NCI-H1694 treated with DMSO at 0.1 percent for 48 hours (cell line): Measurements from ENCODE around the gene OSBPL10.
"Not testable (repeated sequence)": the region's sequence is repeated elsewhere in the genome, so short reads cannot be mapped to it uniquely, and the experiment has no call there.

Source experiments
- DNase-seq: peaks from one replicate; lab custom pipeline; 2025; lab: John Stamatoyannopoulos, UW

The OSBPL10 gene

GRCh38 chr3:31704591-31705179 lies 276.4 kb downstream of the OSBPL10 start:
- peak; percentile 35 for DNase-seq

- no peak for DNase-seq
Measured at GRCh38 chr3:31704156-31704555, 276.9 kb downstream of the OSBPL10 start.

GRCh38 chr3:31701286-31701685 lies 279.8 kb downstream of the OSBPL10 start:
- DNase-seq = no peak

- DNase-seq = no peak
Measured at GRCh38 chr3:31699309-31699953, 281.6 kb downstream of the OSBPL10 start.

GRCh38 chr3:31696815-31697548 lies 284.1 kb downstream of the OSBPL10 start:
- DNase-seq = no peak

GRCh38 chr3:31696009-31696297 lies 285.1 kb downstream of the OSBPL10 start:
- no peak for DNase-seq

GRCh38 chr3:31695280-31696008 lies 285.6 kb downstream of the OSBPL10 start:
- no peak for DNase-seq

GRCh38 chr3:31693346-31693745 lies 287.7 kb downstream of the OSBPL10 start:
- DNase-seq = no peak

- no peak for DNase-seq
Measured at GRCh38 chr3:31692751-31693150, 288.3 kb downstream of the OSBPL10 start.

- DNase-seq = no peak
Measured at GRCh38 chr3:31690771-31691170, 290.3 kb downstream of the OSBPL10 start.

GRCh38 chr3:31689523-31689922 lies 291.5 kb downstream of the OSBPL10 start:
- not testable (repeated sequence) for DNase-seq

GRCh38 chr3:31688984-31689383 lies 292.1 kb downstream of the OSBPL10 start:
- no peak for DNase-seq

- DNase-seq = no peak
Measured at GRCh38 chr3:31687020-31687802, 293.9 kb downstream of the OSBPL10 start.

GRCh38 chr3:31680072-31680870 lies 300.8 kb downstream of the OSBPL10 start:
- DNase-seq = no peak

- no peak for DNase-seq
Measured at GRCh38 chr3:31676556-31676955, 304.5 kb downstream of the OSBPL10 start.

GRCh38 chr3:31673950-31674349 lies 307.1 kb downstream of the OSBPL10 start:
- no peak for DNase-seq

- no peak for DNase-seq
Measured at GRCh38 chr3:31671976-31672375, 309.1 kb downstream of the OSBPL10 start.

GRCh38 chr3:31671451-31671850 lies 309.6 kb downstream of the OSBPL10 start:
- DNase-seq = no peak

- no peak for DNase-seq
Measured at GRCh38 chr3:31670722-31671121, 310.3 kb downstream of the OSBPL10 start.

- DNase-seq = no peak
Measured at GRCh38 chr3:31670136-31670535, 310.9 kb downstream of the OSBPL10 start.

GRCh38 chr3:31668242-31668641 lies 312.8 kb downstream of the OSBPL10 start:
- DNase-seq = no peak
